Lung (tissue), 12 donors: ENCODE results near the gene SH3GL1. TPM values are rescaled to one million over a fixed set of nuclear protein-coding genes. Genes with fewer than 3 reads are reported as not detected.

Source experiments
- ATAC-seq: fragments of 200-7000 bp; cut with Tn5 transposase; one replicate; pipeline ENCODE4 v1.9.1; 2020; ENCODE audit warnings: moderate number of reproducible peaks; ENCODE audit not compliant: insufficient read depth, low FRiP score
- DNase-seq, 3 donors: peaks; one replicate each; pipeline ENCODE4 v3.0.0-alpha.2; 2013 to 2017
- H3K27ac ChIP-seq, 2 donors: one replicate each; pipeline ENCODE4 v1.5.1; 2013; ENCODE audit warnings: mild to moderate bottlenecking in 2 of 2, moderate library complexity in 2 of 2, control low read depth in 1 of 2, inconsistent platforms in 1 of 2, low read depth in 1 of 2, low read length in 1 of 2
- H3K27me3 ChIP-seq, 3 donors: one replicate each; pipeline ENCODE4 v1.5.1; 2013; ENCODE audit warnings: low read length in 2 of 3; ENCODE audit not compliant: control insufficient read depth in 3 of 3, insufficient read depth in 3 of 3
- H3K36me3 ChIP-seq, 4 donors: one replicate each; pipeline ENCODE4 v1.5.1; 2013; ENCODE audit warnings: low read length in 4 of 4, mild to moderate bottlenecking in 1 of 4, moderate library complexity in 1 of 4; ENCODE audit not compliant: control insufficient read depth in 4 of 4, insufficient read depth in 4 of 4
- H3K4me1 ChIP-seq, 5 donors: one replicate each; pipeline ENCODE4 v1.5.1; 2013; ENCODE audit warnings: low read length in 5 of 5, mild to moderate bottlenecking in 2 of 5, moderate library complexity in 1 of 5; ENCODE audit not compliant: control insufficient read depth in 5 of 5, insufficient read depth in 5 of 5
- H3K4me3 ChIP-seq: one replicate; pipeline ENCODE4 v1.5.1; 2013; ENCODE audit warnings: mild to moderate bottlenecking, control low read depth, moderate library complexity
- H3K9ac ChIP-seq, 2 donors: one replicate each; pipeline ENCODE4 v1.5.1; 2013; ENCODE audit warnings: low read length in 2 of 2, control low read depth in 1 of 2; ENCODE audit not compliant: insufficient read depth in 1 of 2
- H3K9me3 ChIP-seq, 4 donors: one replicate each; pipeline ENCODE4 v1.5.1; 2013; ENCODE audit warnings: low read length in 3 of 4, mild to moderate bottlenecking in 1 of 4, moderate library complexity in 1 of 4; ENCODE audit not compliant: control insufficient read depth in 4 of 4, insufficient read depth in 3 of 4
- CTCF ChIP-seq: IDR thresholded peaks from 2 replicates; pipeline ENCODE4 v1.5.1; 2012; ENCODE audit warnings: mild to moderate bottlenecking; ENCODE audit errors: control extremely low read depth, extremely low read depth
- WGBS, 2 donors: extraction: QIAGEN DNeasy Blood & Tissue Kit; methylation state at CpG; one replicate each; pipeline ENCODE4 v1.1.7; 2013; 5-methylcytosine and 5-hydroxymethylcytosine counted together
- polyA plus RNA-seq, 2 donors: library from polyadenylated mRNA; stranded (reverse); fragments of 200-250 nt; gene quantifications; one replicate each; pipeline ENCODE4 v1.2.1, GENCODE V29; 2013
- total RNA-seq, 2 donors: library from RNA; depleted of rRNA in 1 of 2; stranded (reverse); fragments of >200 nt in 1 of 2; gene quantifications; one replicate each; pipeline ENCODE4 v1.2.1, GENCODE V29; 2014 to 2021
- donor health status: control.
- donor health status: control.
- donor health status: Bipolar disorder and iron deficiency.
- donor health status: healthy.
- donor health status: DM: yes; HTN: yes; CAD: no.

Gene SH3GL1
- total and polyA plus RNA-seq, 4 donors: 30.6 to 68.6 (median 59.2) TPM

GRCh38 chr19:4431296-4431695 is 30.9 kb upstream of the SH3GL1 start:
- Histone ChIP-seq H3K9ac (no peak overlapping the region), H3K9me3 (peaks cover 0 to 2% (median 0%) of the 10 kb centered on the region in 4 donors), H3K27ac (no peak overlapping the region), H3K27me3 (no peaks in the 10 kb centered on the region), H3K4me1 (peaks cover 0 to 28% (median 13%) of the 10 kb centered on the region in 5 donors), H3K36me3 (peaks cover 2 to 22% (median 9%) of the 10 kb centered on the region in 4 donors), H3K4me3 (no peak overlapping the region)
- no peak for TF ChIP-seq CTCF
- ATAC-seq: no peak
- DNase-seq: no peak
- WGBS, 2 donors: 71 to 78% methylated on average over 9 of the region's 9 CpGs

DNA sequence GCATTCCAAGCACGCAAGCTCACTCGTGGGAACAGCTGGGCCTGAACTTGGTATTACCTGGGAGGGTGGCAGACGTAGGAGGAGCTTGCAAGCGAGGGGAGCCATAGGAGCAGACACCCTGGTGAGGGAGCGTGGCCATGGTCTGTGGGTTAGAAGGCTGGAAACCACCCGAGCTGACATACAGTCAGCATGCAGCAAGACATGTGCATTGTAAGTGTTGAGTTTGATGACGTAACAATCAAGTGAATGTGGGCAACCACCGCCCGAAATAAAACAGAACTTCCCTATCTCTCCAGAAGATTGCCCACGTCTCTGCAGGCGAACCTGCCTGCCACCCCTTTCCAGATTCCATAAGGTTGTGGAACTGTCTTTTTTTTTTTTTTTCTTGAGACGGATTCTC is 30.4 kb upstream of the SH3GL1 start:
- Histone ChIP-seq H3K27me3 (no peaks in the 10 kb centered on the region), H3K36me3 (peaks cover 2 to 20% (median 9%) of the 10 kb centered on the region in 4 donors), H3K27ac (no peak overlapping the region), H3K9ac (no peak overlapping the region), H3K4me3 (no peak overlapping the region), H3K9me3 (peaks cover 0 to 2% (median 0%) of the 10 kb centered on the region in 4 donors), H3K4me1 (peaks cover 0 to 28% (median 13%) of the 10 kb centered on the region in 5 donors)
- 41 to 74% methylated on average over 12 of the region's 12 CpGs for WGBS, 2 donors
- ATAC-seq (no peak), DNase-seq (no peak)
- TF ChIP-seq CTCF: no peak

- H3K27ac ChIP-seq: no peak overlapping the region
- no peaks in the 10 kb centered on the region for H3K27me3 ChIP-seq
- ATAC-seq (no peak), DNase-seq (peak; percentile 89 to 96 (median 92))
- H3K4me1 ChIP-seq: peaks cover 0 to 31% (median 13%) of the 10 kb centered on the region in 5 donors
- no peak overlapping the region for H3K4me3 ChIP-seq
- TF ChIP-seq CTCF: no peak
- H3K9ac ChIP-seq: peak overlapping the region in 1 of 2 donors; percentile 49
- H3K36me3 ChIP-seq: peaks cover 2 to 19% (median 9%) of the 10 kb centered on the region in 4 donors
- WGBS, 2 donors: 79 to 92% methylated on average over 12 of the region's 12 CpGs
- peaks cover 0 to 2% (median 0%) of the 10 kb centered on the region in 4 donors for H3K9me3 ChIP-seq
Measured at GRCh38 chr19:4429771-4430171, 29.4 kb upstream of the SH3GL1 start.

DNA sequence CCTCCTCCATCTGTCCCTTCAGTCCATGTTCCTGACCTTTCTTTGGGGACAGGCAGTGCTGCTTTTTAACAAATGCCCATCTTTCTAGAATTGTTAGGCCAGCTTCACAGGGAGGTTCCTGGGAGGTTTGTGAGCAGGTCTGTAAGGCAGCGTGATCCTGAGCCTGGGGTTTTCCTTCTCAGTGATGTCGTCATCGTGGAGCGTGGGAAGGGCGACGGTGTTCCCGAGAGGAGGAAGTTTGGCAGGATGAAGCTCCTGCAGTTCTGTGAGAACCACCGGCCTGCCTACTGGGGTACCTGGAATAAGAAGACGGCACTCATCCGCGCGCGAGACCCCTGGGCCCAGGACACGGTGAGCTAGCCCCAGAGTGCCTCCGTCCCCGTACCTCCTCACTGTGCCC is 28.9 kb upstream of the SH3GL1 start:
- H3K4me1 ChIP-seq: peaks cover 0 to 31% (median 13%) of the 10 kb centered on the region in 5 donors
- no peak overlapping the region for H3K9ac ChIP-seq
- peaks cover 0 to 2% (median 0%) of the 10 kb centered on the region in 4 donors for H3K9me3 ChIP-seq
- DNase-seq (peak in 2 of 3 donors; percentile 47 to 61), ATAC-seq (no peak)
- no peak overlapping the region for H3K27ac ChIP-seq
- no peaks in the 10 kb centered on the region for H3K27me3 ChIP-seq
- peaks cover 2 to 18% (median 9%) of the 10 kb centered on the region in 4 donors for H3K36me3 ChIP-seq
- TF ChIP-seq CTCF: no peak
- no peak overlapping the region for H3K4me3 ChIP-seq
- 80 to 87% methylated on average over 16 of the region's 16 CpGs for WGBS, 2 donors
